Measurements from ENCODE around the gene KLHL26.

KLHL26 gene

DNA sequence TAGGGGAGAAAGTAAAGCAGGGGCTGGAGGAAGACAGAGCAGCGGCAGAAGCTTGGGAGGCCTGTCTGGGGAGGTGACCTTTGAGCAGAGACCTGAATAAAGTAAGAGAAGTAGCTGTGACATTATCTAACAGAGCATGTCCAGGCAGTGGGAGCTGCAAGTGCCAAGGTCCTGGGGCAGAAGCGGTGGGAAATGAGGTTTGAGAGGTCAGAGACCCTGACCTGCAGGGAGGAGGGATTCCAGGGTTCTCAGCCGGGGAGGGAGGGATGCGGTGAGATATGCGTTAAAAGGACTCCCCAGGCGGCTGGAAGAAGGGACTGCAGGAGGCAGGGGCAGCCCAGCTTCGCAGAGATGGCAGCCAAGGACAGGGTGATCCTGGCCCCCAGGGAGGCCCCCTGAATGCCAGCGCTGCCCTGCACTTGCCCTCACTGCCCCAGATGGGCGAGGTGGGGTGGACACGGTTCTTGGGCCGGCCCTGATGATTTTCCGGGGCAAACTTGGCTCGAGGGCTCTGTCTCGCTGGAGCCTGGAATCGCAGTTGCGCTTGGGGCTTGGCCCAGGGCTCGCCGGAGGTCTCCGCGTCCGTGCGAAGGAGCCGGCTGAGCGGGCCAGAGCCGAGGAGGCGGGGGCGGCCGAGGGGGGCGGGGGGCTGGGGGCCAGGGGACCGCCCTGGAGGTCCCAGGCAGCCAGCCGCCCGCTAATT is 33.4 kb upstream of the KLHL26 start:
- no peak for DNase-seq

DNA sequence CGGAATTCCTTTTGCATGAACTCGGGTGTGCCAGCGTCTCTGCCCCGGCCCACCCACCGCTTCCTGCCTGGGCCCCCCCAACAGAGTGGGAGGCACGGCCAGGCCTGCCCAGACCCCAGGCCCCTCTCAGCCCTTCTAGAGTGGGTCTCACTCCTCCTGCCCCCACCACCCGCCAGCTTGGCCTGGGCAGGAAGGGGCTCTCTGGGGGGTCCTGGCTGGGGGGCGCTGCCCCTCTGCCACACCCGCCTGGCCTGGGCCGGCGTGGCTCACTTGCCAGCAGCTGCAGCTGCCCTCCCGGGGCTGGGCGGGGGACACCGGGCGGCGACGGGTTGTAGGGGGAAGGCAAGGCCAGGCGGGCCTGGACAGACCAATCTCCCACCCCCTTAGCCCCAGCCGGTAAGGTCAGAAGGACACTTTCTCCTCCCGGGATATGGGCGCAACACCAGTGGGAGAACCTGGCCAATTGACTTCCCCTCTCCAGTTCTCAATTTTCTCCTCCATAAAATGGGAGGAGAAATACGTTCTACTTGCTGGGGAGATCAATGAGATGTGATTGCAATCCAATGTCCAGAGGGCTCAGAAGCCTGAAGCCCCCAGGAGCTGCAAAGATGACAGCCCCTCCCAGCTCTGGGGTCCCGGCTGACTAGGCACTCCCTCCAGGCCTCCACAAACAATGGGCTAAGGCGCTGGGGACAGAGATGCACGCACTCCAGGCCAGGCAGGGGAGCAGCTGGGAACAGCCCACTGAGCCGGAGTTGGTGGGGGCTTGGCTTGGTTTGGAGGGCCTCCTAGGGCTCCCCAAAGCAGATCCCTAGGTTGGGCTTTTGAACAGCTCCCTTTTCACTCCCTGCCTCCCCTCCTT is 32.6 kb upstream of the KLHL26 start:
- DNase-seq, result no peak

- no peak for DNase-seq
These were observed 32.0 kb upstream of the KLHL26 start for GRCh38 chr19:18604820-18605159.

DNA sequence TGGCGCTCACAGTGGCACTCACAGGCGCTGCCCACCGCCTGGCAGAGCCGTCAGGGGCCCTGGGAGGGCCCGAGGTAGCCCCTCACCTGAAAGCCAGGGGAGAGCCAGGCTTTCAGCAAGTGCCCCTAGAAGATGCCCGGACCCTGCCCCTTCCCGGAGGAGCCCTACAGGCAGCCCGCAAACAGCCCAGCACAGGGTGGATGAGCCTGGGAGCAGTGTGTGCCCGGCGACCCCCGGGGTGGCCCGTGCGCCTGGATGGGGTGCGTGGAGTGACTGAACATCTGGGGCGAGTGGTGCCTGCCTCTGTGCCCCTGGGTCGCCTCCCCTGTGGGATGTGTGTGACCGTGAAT is 31.7 kb upstream of the KLHL26 start:
- DNase-seq, result no peak

- DNase-seq, result no peak
These were observed 31.1 kb upstream of the KLHL26 start for GRCh38 chr19:18605546-18606280.

GRCh38 chr19:18606281-18607225 is 30.3 kb upstream of the KLHL26 start, which contains the start of gene CRLF1:
Gene CRLF1, minus strand, starts transcription at chr19:18606799. Its CDS starts 143 bp downstream, at chr19:18606656.
- DNase-seq, result no peak

- DNase-seq, result no peak
These were observed 29.4 kb upstream of the KLHL26 start for GRCh38 chr19:18607226-18608101.

DNA sequence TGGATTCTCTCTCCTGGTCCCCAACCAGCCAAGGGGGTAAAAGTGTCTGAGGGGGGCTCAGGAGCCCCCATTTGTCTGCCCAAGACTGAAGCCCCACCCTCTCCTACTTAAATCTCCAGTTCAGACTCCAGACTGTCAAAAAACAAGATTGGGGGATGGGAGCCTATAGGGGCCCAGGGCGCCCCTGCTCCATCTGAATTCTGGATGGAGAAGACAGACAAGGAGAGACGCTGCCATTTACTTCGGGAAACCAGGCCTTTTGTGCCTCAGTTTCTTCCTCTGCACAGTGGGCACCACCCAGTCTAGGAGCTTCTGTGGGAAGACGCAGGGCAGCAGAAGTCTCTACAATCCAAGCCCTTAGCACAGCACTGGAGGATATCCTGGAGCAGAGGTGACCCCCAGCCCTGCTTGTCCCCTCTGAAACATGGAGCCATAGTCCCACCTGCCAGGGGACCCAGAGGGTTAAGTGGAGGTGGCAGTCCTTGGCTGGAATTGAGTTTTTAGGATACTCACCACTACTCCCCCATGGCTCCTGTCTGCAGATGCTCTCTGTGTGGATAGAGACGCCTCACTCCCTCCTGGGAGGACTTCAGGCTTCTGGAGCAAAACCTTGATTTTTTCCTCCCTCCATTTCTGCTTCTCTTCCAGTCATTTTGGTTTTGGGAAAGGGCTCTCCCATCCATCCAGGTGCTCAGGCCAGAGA is 28.6 kb upstream of the KLHL26 start:
- DNase-seq, result no peak

DNA sequence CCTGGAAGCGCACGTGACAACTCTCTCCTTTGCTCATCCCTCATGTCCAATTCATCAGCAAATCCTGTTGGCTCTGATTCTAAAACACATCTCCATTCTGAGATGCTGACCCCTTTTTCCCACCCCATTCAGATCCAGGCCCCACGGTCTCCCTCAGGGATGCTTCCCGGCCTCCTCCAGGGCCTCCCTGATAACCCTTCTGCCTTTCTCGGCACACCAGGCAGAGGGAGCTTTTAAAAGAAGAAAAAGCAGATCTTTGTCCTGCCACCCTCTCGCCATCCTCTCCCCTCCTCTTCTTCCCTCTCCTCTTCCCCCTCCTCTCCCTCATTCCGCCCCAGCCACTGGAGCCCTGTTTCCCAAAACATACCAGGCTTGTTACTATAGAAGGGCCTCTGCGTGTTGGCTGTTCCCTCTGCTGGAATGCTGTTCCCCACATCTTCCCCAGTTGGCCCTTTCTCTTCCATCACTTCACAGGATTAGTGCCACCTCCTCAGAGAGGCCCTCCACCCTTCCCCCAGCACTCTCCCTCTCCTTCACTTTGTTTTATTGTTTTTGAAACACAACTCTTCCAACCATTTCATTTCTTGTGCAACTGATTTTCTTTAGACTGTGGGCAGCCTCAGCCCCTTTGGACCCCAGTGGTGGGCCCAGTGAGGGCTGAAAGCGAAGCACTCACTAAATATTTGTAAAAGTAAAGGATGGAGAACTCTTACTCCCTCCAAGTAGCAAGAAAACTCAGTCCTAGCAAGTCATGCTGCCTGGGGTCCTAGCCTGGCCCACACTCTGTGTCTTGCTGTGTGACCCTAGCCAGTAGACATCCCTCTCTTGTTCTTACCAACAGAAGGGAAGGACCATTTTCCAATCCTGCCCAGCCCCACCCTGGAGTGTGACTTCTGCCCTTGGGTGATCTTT is 27.8 kb upstream of the KLHL26 start:
- DNase-seq, result no peak

- DNase-seq, result no peak
These were observed 27.1 kb upstream of the KLHL26 start for GRCh38 chr19:18609717-18610051.

DNA sequence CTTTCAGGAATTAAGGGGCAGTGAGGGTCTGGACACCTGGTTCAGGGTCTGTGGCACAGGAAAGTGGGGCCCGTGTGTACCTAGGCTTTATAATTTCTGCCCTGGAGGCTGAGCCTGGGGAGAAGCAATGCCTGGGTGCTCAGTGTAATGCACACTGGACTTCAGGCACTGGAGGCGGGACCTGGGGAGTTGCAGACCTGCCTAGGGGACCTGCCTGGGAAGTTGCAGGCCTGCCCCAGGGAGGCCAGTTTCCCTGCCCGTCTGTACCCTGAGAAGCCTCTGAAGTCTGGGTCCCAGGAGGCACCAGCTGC is 26.6 kb upstream of the KLHL26 start:
- no peak for DNase-seq

DNA sequence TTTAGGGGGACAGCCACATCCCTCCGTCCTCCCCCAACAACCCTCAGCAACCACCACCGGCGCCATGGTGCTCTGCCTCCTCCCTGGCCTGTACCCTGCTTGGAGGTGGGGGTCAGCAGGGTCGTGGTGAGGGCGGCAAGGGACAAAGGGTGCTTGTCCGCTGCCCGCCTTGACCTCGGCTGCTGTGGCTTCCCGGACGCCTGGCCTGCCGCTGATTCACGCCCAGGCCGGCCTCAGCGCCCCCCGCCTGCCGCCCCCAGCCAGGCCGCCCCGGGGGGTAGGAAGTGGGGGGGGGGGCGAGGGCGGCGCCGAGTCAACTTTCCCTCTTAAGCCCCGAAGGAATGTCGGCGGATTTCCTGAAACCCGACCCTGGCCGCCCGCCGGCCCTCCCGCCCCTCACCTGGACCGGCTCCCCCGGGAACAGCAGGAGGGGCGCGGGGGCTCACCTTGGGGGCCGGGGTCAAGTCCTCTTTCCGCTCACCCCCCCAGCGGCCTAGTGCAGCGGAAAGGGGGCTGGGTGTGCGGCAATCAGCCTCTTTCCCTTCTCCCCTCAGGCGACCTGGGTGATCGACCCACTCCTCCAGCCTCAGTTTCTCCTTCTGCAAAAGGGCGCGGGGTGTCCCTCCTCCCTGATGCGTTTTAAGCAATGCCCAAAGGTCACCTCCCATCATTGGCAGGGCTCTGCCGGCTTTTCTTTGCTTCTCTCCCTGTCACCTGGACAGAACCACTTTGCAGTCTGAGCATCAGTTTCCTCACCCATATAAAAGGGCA is 26.1 kb upstream of the KLHL26 start:
- no peak for DNase-seq

GRCh38 chr19:18611327-18612050 is 25.3 kb upstream of the KLHL26 start:
- no peak for DNase-seq

GRCh38 chr19:18612051-18612771 is 24.6 kb upstream of the KLHL26 start:
- no peak for DNase-seq

DNA sequence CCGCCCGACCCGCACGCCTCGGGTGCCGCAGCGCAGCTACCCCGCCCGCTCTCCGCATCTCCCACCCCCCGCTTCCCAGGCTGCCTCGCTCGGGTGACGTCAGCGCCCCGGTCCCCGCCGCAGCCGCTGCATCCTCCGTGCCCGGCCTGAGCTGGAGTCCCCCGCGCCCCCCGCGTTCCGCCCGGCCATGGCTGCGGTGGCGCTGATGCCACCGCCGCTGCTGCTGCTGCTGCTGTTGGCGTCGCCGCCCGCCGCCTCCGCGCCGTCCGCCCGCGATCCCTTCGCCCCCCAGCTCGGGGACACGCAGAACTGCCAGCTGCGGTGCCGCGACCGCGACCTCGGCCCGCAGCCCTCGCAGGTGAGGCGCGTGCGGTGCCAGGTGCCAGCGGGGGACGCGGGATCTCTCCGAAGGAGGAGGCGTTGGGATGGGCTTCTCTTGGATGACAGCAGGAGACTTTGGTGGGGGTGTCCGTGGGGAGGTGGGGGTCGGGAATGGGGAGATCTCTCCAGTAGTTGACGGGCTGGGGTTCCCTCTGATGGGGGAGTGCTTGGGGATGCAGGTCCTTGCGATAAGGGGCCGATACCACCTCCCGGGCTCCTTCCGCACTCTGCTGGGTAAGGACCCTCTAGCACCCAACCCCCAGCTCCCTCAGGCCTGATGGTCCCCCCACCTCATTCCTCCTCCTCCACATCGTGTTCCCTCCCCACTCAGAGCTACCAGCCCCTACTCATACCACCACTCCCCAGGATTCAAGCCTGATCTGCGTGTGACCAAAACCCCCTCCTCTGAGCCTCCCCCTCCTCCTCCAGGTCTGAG is 23.8 kb upstream of the KLHL26 start, which contains the start of gene TMEM59L:
Gene TMEM59L (plus strand): TSS at position 99 of the 817 bp plus-strand sequence. CDS start 89 bp downstream, at position 188.
- peak; percentile 53 for DNase-seq

DNA sequence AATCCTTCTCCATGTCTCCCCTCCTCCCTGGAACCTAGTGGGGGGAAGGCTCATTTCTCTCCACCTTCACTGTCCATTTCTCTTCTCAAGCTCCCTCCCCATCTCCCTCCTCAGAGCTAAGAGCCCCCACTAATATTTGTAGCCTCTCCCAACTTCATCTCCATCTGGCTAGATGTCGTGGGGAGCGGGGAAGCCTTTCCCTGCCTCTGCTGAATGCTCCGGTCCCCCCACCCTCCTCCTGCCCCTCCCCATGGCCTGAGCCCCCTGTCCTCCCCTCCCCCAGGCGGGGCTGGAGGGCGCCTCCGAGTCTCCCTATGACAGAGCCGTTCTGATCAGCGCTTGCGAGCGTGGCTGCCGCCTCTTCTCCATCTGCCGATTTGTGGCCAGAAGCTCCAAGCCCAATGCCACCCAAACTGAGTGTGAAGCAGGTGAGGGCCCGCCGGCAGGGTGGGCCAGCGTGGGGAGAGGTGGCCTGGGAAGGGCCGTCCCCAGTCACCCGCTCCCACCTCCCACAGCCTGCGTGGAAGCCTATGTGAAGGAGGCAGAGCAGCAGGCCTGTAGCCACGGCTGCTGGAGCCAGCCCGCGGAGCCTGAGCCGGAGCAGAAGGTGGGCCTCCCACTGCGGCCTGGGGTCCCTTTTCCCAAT is 23.1 kb upstream of the KLHL26 start:
- no peak for DNase-seq

Data from stimulated activated CD4-positive, alpha-beta T cell treated with anti-CD3 and anti-CD28 coated beads, Interleukin-4, amount 100 ng/mL, for 1 hour (primary cell).